Heart right ventricle (tissue), 16 donors: ENCODE results near the gene PRDM11. TPM values are rescaled to one million over a fixed set of nuclear protein-coding genes. Genes with fewer than 3 reads are reported as not detected.

Source experiments
- ATAC-seq, 8 donors: fragments of 200-7000 bp; cut with Tn5 transposase; one replicate each; pipeline ENCODE4 v1.9.1; 2020; ENCODE audit warnings: mild to moderate bottlenecking in 8 of 8, moderate library complexity in 8 of 8, moderate number of reproducible peaks in 1 of 8
- DNase-seq, 2 donors: peaks; one replicate each; pipeline ENCODE4 v3.0.0-alpha.2; 2020
- H3K27ac ChIP-seq, 10 donors: fragments of 200-600 bp; sonication (generic) in 2 of 10; one replicate each; pipeline versions ENCODE4 v1.5.0 to v1.8.0; 2020 to 2022; ENCODE audit warnings: mild to moderate bottlenecking in 3 of 10
- H3K27me3 ChIP-seq, 7 donors: fragments of 200-600 bp; one replicate each; pipeline ENCODE4 v1.8.0; 2021 to 2022; ENCODE audit warnings: mild to moderate bottlenecking in 2 of 7
- H3K36me3 ChIP-seq, 9 donors: fragments of 200-600 bp; sonication (generic) in 1 of 9; one replicate each; pipeline versions ENCODE4 v1.5.0 to v1.8.0; 2020 to 2022; ENCODE audit warnings: mild to moderate bottlenecking in 2 of 9
- H3K4me1 ChIP-seq, 9 donors: fragments of 200-600 bp; sonication (generic) in 1 of 9; one replicate each; pipeline versions ENCODE4 v1.5.0 to v1.8.0; 2020 to 2022; ENCODE audit warnings: mild to moderate bottlenecking in 4 of 9
- H3K4me3 ChIP-seq, 10 donors: fragments of 200-600 bp; sonication (generic) in 2 of 10; one replicate each; pipeline versions ENCODE4 v1.5.0 to v1.8.0; 2020 to 2022; ENCODE audit warnings: mild to moderate bottlenecking in 7 of 10, moderate library complexity in 2 of 10
- H3K9me3 ChIP-seq, 11 donors: fragments of 200-600 bp in 10 of 11; sonication (generic) in 2 of 11; one replicate each; pipeline versions ENCODE4 v1.5.0 to v1.8.0; 2013 to 2022; ENCODE audit warnings: mild to moderate bottlenecking in 2 of 11, control low read depth in 1 of 11, moderate library complexity in 1 of 11
- CTCF ChIP-seq, 9 donors: fragments of 200-600 bp; sonication (generic) in 2 of 9; IDR thresholded peaks; one replicate each; pipeline versions ENCODE4 v1.5.0 to v1.8.0; 2021 to 2022; ENCODE audit warnings: antibody characterized with exemption in 9 of 9, mild to moderate bottlenecking in 5 of 9, moderate library complexity in 1 of 9
- WGBS, 2 donors: extraction: QIAGEN DNeasy Blood & Tissue Kit; methylation state at CpG; one replicate each; pipeline ENCODE4 v1.1.7; 2013; ENCODE audit warnings: inconsistent platforms in 1 of 2; 5-methylcytosine and 5-hydroxymethylcytosine counted together
- intact Hi-C, 10 donors: fragments of 100-400 bp; cut with DNase I; formaldehyde crosslinking; loops; one replicate each; pipeline versions ENCODE4 v1.11.1 to v1.14.2; 2022
- polyA plus RNA-seq, 2 donors: library from polyadenylated mRNA; stranded (reverse); fragments of 200-250 nt; gene quantifications; one replicate each; pipeline ENCODE4 v1.2.3, GENCODE V29; 2013
- total RNA-seq, 10 donors: library from RNA; stranded (reverse); fragmentation: NEBNext Ultra II Directional in 3 of 10; extraction: Animal tissue kit (Norgen Biotek cat#: 25700) in 3 of 10; gene quantifications; one replicate each; pipeline versions ENCODE4 v1.2.1 to v1.2.4, GENCODE V29; 2021 to 2023
- donor health status: Arrhythmogenic right ventricular cardiomyopathy.
- donor health status: ischemic (EF 13 %, LVEDD 7.1; RV severe dilation, severe dysfunction).
- donor health status: healthy with polysubstance abuse.
- donor health status: DM: no; HTN: yes; CAD: no.
- donor health status: DM: no; HTN: no; CAD: no.
- donor health status: ischemic (EF 25% LVEDD 6.9; RV normal size, moderate dysfunction).
- donor health status: ischemic (EF 25% LVEDD 5.7; RV mildly dilated, moderate dysfunction).
- donor health status: healthy.
- donor health status: DM: yes; HTN: yes; CAD: no.
- donor health status: Ischemic cardiomyopathy.
- donor health status: ischemic (EF 35%, LVEDD 5.7; RV mildly dilated, moderate dysfunction).
- donor health status: nonischemic (EF 11% LVEDD 7.7; RV severe dilation, severe dysfunction).
- donor health status: DM: yes; HTN: yes; CAD: no.
- donor health status: PGD.
- donor health status: ischemic (EF 29% LVEDD 5.4; RV normal size, mild dysfunction).
- donor health status: nonischemic (EF 23%, LVEDD 6.1; RV moderate dilation, normal function).

PRDM11 gene
- total and polyA plus RNA-seq, 12 donors, result 4.6 to 22.0 (median 14.8) TPM

- ATAC-seq, result no peak
- Histone ChIP-seq H3K4me3 (no peak overlapping the region), H3K27me3 (no peaks in the 10 kb centered on the region), H3K4me1 (peaks cover 32 to 85% (median 57%) of the 10 kb centered on the region in 9 donors), H3K9me3 (no peaks in the 10 kb centered on the region), H3K27ac (peak overlapping the region in 1 of 10 donors; percentile 51), H3K36me3 (no peaks in the 10 kb centered on the region)
- intact Hi-C loops, result no loop called here
- DNase-seq, result no peak
- no peak for TF ChIP-seq CTCF (IDR thresholded peaks at IDR 0.05)
- WGBS, 2 donors, result 84 to 95% methylated on average over 6 of the region's 6 CpGs
Observed at GRCh38 chr11:45156201-45156600, 9.8 kb downstream of the PRDM11 start.

GRCh38 chr11:45156741-45157140 is 10.3 kb downstream of the PRDM11 start:
- no peak for ATAC-seq
- peaks cover 37 to 87% (median 62%) of the 10 kb centered on the region in 9 donors for H3K4me1 ChIP-seq
- H3K4me3 ChIP-seq, result no peak overlapping the region
- H3K36me3 ChIP-seq, result no peaks in the 10 kb centered on the region
- no peaks in the 10 kb centered on the region for H3K27me3 ChIP-seq
- peak overlapping the region in 1 of 10 donors; percentile 72 for H3K27ac ChIP-seq
- WGBS, 2 donors, result 97 to 98% methylated on average over 9 of the region's 9 CpGs
- DNase-seq, result no peak
- intact Hi-C loops, result no loop called here
- TF ChIP-seq CTCF (IDR thresholded peaks at IDR 0.05), result no peak
- H3K9me3 ChIP-seq, result no peaks in the 10 kb centered on the region

- Histone ChIP-seq H3K27me3 (no peaks in the 10 kb centered on the region), H3K4me3 (no peak overlapping the region), H3K27ac (peak overlapping the region; percentile 7 to 80 (median 69)), H3K4me1 (peaks cover 37 to 95% (median 67%) of the 10 kb centered on the region in 9 donors), H3K9me3 (no peaks in the 10 kb centered on the region), H3K36me3 (no peaks in the 10 kb centered on the region)
- ATAC-seq (peak in 1 of 8 donors; percentile 8), DNase-seq (no peak)
- intact Hi-C loops, result no loop called here
- WGBS, 2 donors, result 70 to 78% methylated on average over 20 of the region's 20 CpGs
- TF ChIP-seq CTCF (IDR thresholded peaks at IDR 0.05), result no peak
Observed at GRCh38 chr11:45157247-45158209, 11.1 kb downstream of the PRDM11 start.

GRCh38 chr11:45158210-45158731 is 11.8 kb downstream of the PRDM11 start:
- WGBS, 2 donors, result 29 to 31% methylated on average over 8 of the region's 8 CpGs
- Histone ChIP-seq H3K36me3 (no peaks in the 10 kb centered on the region), H3K27ac (peak overlapping the region; percentile 15 to 80 (median 69)), H3K9me3 (no peaks in the 10 kb centered on the region), H3K4me1 (peaks cover 37 to 98% (median 67%) of the 10 kb centered on the region in 9 donors), H3K4me3 (no peak overlapping the region), H3K27me3 (no peaks in the 10 kb centered on the region)
- intact Hi-C loops, result no loop called here
- DNase-seq (peak in 1 of 2 donors; percentile 52), ATAC-seq (peak; percentile 46 to 85 (median 70))
- TF ChIP-seq CTCF (IDR thresholded peaks at IDR 0.05), result no peak
